Measurements from ENCODE around the gene JARID2.

JARID2 gene

GRCh38 chr6:15297895-15298590 lies 52.2 kb downstream of the JARID2 start:
- H2AFZ ChIP-seq = no peak overlapping the region
- no peak overlapping the region for H3K4me3 ChIP-seq (ENCODE audit: low read depth, low read length)
- no peak overlapping the region for H3K27ac ChIP-seq
- no peaks in the 10 kb centered on the region for H3K4me1 ChIP-seq
- no peaks in the 10 kb centered on the region for H3K36me3 ChIP-seq (ENCODE audit: control insufficient read depth, insufficient read depth, low read length)
- H3K27me3 ChIP-seq (ENCODE audit: control insufficient read depth, insufficient read depth, low read length) = no peaks in the 10 kb centered on the region
- no peak for TF ChIP-seq CTCF (IDR thresholded peaks at IDR 0.05)
- peaks cover 25% of the 10 kb centered on the region for H3K79me2 ChIP-seq
- H3K9me3 ChIP-seq (ENCODE audit: control insufficient read depth, low read length) = no peaks in the 10 kb centered on the region
- no peak overlapping the region for H3K4me2 ChIP-seq (ENCODE audit: low read length)
- no peak overlapping the region for H3K9ac ChIP-seq

DNA sequence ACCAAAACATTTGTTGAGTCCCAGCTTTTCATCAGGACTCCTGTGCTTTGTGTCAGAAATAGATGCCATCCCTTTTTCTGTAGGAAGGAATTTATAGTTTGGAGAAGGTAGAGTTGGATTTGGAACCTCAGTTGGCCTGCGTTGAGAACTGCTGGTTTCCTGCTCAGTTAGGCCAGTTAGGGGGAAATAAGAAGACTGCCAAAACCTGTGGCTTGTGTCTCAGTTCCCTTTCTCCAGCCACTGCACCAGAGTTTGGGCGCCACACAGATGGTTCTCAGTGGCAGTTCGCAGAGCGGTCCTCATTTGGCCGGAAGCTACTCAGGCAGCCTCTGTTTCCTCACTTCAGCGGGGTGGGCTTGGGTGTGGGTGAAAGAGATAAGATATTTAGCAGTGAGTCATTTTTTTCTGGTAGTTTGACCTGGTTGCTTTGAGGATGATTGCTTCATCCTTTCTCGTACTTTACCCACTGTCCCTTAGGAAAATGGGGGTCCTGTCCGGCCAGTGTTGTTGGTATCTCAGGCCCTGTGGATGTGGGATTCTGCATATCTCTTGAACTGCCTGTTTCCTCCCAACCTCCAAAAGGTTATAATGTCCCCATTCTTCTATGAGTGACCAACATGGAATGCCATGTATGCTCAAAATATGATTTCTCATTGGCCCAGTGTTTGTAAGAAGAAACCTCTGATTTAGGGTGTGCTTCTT lies 53.7 kb downstream of the JARID2 start:
- H3K36me3 ChIP-seq (ENCODE audit: control insufficient read depth, insufficient read depth, low read length) = no peaks in the 10 kb centered on the region
- H3K9ac ChIP-seq = no peak overlapping the region
- no peak overlapping the region for H3K4me2 ChIP-seq (ENCODE audit: low read length)
- H3K27ac ChIP-seq = no peak overlapping the region
- no peaks in the 10 kb centered on the region for H3K9me3 ChIP-seq (ENCODE audit: control insufficient read depth, low read length)
- H3K4me1 ChIP-seq = no peaks in the 10 kb centered on the region
- H3K4me3 ChIP-seq (ENCODE audit: low read depth, low read length) = no peak overlapping the region
- H3K79me2 ChIP-seq = peaks cover 23% of the 10 kb centered on the region
- TF ChIP-seq CTCF (IDR thresholded peaks at IDR 0.05) = no peak
- no peak overlapping the region for H2AFZ ChIP-seq
- no peaks in the 10 kb centered on the region for H3K27me3 ChIP-seq (ENCODE audit: control insufficient read depth, insufficient read depth, low read length)

GRCh38 chr6:15301179-15302006 lies 55.5 kb downstream of the JARID2 start:
- Histone ChIP-seq H3K4me1 (no peaks in the 10 kb centered on the region), H3K9ac (no peak overlapping the region), H3K79me2 (peaks cover 17% of the 10 kb centered on the region), H3K4me3 (ENCODE audit: low read depth, low read length) (no peak overlapping the region), H3K36me3 (ENCODE audit: control insufficient read depth, insufficient read depth, low read length) (no peaks in the 10 kb centered on the region), H3K27ac (no peak overlapping the region), H2AFZ (no peak overlapping the region), H3K27me3 (ENCODE audit: control insufficient read depth, insufficient read depth, low read length) (no peaks in the 10 kb centered on the region), H3K9me3 (ENCODE audit: control insufficient read depth, low read length) (no peaks in the 10 kb centered on the region), H3K4me2 (ENCODE audit: low read length) (no peak overlapping the region)
- TF ChIP-seq CTCF (IDR thresholded peaks at IDR 0.05) = no peak

DNA sequence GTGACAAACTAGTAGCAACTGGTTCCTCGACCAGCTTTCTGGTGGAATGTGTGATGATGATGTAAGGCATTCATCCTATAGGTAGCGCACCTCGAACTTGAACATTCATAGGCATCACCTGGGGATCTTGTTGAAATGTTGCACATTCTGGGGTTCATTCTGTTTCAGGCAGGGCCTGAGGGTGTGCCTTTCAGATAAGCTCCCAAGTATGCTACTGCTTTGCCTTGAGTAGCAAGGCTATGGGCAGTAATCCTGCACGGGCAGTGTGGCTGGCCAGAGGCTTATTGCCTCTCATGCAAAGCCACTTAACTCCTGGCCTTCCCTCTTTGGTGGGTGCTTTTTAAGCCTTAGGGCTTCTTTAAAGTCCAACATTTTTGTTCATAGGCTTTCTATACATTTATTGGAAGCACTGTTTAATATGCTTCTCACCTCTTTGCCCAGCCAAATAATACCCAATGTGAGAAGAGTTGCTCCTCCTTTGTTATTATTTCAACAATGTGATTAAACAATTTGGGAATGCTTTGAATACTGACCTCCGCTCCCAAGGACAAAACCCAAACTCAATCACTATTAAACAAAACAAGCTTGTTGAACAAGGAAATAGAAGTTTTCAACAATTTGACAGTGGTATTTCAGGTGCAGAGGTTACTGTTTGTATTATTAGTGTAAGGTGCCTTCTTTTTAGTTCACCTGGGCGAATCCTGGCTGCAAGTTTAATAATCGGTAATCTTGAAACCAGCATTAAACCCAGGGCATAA lies 57.5 kb downstream of the JARID2 start:
- Histone ChIP-seq H3K4me1 (no peaks in the 10 kb centered on the region), H3K9ac (no peak overlapping the region)

More for the DNA sequence above, 57.5 kb downstream of the JARID2 start:
- H3K36me3 ChIP-seq (ENCODE audit: control insufficient read depth, insufficient read depth, low read length) = no peaks in the 10 kb centered on the region
- no peak overlapping the region for H2AFZ ChIP-seq
- H3K4me2 ChIP-seq (ENCODE audit: low read length) = no peak overlapping the region
- H3K79me2 ChIP-seq = peaks cover 6% of the 10 kb centered on the region
- H3K9me3 ChIP-seq (ENCODE audit: control insufficient read depth, low read length) = no peaks in the 10 kb centered on the region
- H3K4me3 ChIP-seq (ENCODE audit: low read depth, low read length) = no peak overlapping the region
- H3K27ac ChIP-seq = no peak overlapping the region
- H3K27me3 ChIP-seq (ENCODE audit: control insufficient read depth, insufficient read depth, low read length) = no peaks in the 10 kb centered on the region
- TF ChIP-seq CTCF (IDR thresholded peaks at IDR 0.05) = no peak

Measured in parathyroid adenoma (tissue), 2 donors.